Right ventricle myocardium superior (tissue), 1 donor: Measurements from ENCODE around the gene SEC61A2. TPM values are rescaled to one million over a fixed set of nuclear protein-coding genes. Genes with fewer than 3 reads are reported as not detected.
"Not testable (repeated sequence)": the region's sequence is repeated elsewhere in the genome, so short reads cannot be mapped to it uniquely, and the experiment has no call there.

ENCODE experiments used
- ATAC-seq: fragments of 200-7000 bp; cut with Tn5 transposase; one replicate; pipeline ENCODE4 v1.9.1; 2020; ENCODE audit warnings: mild to moderate bottlenecking; ENCODE audit not compliant: poor library complexity
- DNase-seq: peaks from one replicate; pipeline ENCODE4 v3.0.0-alpha.2; 2020
- intact Hi-C: fragments of 100-400 bp; cut with DNase I; formaldehyde crosslinking; loops from one replicate; pipeline ENCODE4 v1.11.2; 2022
- total RNA-seq: library from RNA; stranded (reverse); fragmentation: NEBNext Ultra II Directional; extraction: Animal tissue kit (Norgen Biotek cat#: 25700); gene quantifications from one replicate; pipeline ENCODE4 v1.2.1, GENCODE V29; 2021
- donor health status: DM: no; HTN: yes; CAD: no; lungs with severe emphysema.

SEC61A2 gene
- total RNA-seq, 1 donor from 2014 or later = 9.7 TPM

DNA sequence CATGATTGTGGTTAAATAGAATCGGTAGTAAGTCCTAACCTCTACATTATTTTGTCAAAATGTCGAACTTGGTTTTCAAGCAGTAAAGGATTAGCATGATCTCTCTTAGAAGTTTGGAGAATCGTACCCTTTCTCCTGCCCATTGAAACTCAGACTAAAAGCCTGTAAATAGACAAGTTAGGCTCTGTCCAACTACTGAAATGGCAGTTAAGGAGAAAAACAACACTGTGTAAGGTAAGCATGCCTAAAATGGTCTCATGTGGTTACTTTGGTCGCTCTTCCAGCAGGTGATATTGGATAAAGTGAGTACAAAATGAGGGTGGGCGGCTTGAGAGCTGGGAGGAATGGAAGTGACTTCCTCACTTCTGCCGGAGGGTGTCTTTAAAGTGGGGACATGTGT is 25.0 kb downstream of the SEC61A2 start:
- ATAC-seq = no peak
- intact Hi-C loops = no loop called here
- no peak for DNase-seq

DNA sequence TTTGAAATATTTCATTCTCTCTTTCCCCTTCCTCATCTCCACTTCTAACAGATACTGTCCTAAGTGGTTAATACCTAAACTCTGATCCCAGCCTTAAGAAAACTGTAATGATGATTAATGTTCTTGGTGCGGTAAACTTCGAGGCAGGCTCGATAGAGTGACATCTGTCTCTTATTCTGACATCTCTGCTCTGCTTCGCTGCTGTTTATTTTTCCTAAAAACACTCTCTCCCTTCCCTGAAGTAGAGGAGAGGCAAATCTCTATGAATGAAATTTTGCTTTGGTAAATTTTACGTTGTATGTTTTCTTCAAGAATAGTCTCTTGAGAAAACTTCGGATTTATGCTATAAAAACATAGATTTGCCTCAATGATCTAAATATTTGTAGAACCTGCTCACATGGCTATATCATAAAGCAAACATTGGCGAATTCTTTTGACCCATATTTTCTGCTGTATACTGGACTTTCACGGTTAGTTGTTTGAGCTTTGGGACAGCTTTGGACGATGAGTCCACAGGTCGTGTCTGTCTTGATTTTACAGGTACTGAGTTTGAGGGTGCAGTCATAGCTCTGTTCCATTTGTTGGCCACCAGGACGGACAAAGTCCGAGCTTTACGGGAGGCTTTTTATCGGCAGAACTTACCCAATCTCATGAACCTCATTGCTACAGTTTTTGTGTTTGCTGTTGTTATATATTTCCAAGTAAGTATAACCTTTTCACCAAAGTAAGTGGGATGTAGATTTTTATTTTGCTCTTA is 27.1 kb downstream of the SEC61A2 start:
- ATAC-seq (no peak), DNase-seq (no peak)
- intact Hi-C loops = no loop called here

DNA sequence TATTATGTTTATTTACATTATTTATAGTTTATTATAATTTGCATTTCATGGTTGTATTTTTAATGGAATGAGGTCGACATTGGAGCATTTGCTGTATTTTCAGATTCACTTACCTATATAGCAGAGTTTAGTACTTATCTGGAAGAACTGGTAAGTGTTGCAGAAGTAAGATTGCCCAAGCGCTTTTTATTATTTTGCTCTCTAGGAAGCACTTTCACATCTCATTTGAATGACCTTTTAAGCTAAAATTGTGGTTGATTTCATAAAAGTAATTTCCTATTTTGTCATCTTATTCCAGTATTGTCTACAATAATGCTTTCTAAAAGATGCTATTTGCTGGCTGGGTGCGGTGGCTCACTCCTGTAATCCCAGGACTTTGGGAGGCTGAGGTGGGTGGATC is 28.6 kb downstream of the SEC61A2 start:
- ATAC-seq = no peak
- DNase-seq = no peak
- intact Hi-C loops = no loop called here

DNA sequence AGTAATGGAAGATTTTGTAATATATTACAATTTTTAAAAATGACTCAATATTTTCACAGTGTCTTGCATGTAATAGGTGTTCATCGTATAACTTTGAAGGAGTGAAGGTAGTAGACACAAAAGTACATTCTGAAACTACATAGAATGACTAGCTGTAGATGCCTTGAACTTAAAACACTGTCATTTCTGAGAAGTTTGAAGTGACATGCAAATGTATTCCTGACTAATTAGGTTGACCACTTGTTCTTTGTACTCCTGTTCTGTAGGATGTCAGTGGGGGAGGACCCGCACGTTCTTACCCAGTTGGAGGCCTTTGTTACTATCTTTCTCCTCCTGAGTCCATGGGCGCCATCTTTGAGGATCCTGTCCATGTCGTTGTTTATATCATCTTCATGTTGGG is 31.2 kb downstream of the SEC61A2 start:
- ATAC-seq (no peak), DNase-seq (no peak)
- intact Hi-C loops = no loop called here

DNA sequence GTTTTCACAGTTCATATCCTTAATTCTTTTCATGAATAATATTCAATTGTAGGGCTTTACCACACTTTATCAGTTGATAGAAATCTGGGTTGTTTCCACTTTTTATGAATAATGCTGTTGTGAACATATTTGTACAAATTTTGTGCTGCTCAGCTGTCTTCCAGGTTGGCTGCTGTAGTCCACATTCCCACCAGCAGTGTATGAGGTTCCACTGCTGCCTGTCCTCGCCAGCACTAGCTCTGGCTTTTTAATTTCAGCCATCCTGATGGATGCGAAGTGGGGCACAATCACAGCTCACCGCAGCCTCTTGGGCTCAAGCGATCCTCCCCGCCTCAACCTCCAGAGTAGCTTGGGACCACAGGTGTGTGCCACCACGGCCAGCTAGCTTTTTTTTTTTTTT is 33.5 kb downstream of the SEC61A2 start:
- DNase-seq (no peak), ATAC-seq (no peak)
- intact Hi-C loops = no loop called here

DNA sequence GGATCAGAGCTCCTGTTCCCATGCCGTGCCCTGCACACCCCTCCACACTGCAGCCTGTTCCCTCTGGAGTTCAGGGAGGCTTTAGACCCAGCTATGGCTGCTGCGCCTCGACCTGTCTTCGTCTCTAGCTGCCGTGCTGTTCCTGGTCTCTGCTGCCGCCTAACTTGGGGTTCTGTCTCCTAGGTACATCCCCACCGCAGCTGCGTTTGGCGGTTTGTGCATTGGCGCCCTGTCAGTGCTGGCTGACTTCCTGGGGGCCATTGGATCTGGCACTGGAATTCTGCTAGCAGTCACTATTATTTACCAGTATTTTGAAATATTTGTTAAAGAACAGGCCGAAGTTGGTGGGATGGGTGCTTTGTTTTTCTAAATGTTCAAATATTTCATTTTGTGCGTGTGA is 34.6 kb downstream of the SEC61A2 start:
- DNase-seq = no peak
- ATAC-seq = no peak
- intact Hi-C loops = no loop called here

DNA sequence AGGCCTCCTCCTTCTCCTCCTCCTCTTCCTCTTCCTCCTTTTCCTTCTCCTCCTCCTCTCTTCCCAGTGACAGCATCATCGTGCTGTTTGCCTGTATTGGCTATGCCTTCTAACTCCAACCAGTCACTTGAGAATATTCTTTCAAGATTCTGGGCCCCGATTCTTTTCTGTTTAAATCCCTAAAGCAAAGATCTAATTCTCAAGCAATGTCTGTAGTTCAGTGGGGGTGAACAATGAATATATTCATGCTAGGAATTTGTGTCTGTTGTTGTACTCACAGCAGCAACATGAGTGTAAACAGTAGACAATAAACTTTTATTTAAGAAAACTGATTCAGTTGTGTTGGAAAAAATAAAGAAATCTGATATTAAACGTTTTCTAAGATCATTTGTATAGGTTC is 35.6 kb downstream of the SEC61A2 start:
- DNase-seq (no peak), ATAC-seq (no peak)
- intact Hi-C loops = no loop called here

DNA sequence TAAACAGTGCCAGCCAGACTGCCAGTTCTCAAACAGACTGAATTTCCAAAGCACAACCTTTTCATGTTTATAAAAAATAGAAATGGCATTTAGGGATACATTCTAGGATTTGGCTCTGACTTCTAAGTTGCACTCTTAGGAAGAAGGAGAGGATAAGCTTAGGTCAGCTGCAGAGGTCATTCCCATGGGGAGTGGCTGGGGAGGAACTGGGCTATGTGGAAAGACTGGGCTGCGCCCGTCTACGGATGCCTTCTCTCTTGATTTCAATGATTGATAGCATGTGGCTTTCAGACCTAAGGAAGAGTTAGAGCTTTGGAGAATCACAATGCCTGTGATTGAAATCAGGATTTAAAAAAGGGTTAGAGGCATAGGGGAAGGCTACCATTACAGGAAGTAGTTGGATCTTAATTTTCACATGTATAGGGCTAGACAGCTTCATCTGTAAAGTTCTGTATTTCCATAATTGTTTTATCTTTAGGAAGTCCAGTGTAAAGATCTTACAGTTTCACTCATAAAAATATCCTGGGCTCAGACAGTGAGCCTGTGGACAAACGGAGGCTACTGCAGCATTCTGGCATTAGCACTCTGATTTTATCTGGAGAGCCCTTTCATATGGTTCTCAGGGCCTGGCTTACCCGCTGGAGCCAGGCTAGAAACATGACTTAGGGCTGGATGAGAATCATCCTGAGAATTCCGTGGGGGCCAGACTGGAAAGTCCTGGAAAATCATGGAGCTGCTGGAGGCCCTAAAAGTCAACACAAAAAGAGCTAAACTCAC is 36.7 kb downstream of the SEC61A2 start:
- intact Hi-C loops = no loop called here
- DNase-seq (no peak), ATAC-seq (no peak)

DNA sequence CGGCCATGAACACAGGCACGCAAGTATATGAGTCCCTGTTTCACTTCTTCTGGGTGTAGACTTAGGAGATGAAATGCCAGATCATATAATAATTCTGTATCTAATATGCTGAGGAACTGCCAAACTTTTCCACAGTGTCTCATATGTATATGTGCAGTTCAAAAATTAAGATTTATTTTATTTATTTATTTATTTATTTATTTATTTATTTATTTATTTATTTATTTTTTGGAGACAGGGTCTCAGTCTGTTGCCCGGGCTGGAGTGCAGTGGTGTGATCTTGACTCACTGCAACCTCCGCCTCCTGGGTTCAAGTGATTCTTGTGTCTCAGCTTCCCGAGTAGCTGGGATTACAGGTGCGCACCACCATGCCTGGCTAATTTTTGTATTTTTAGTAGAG is 42.0 kb downstream of the SEC61A2 start:
- intact Hi-C loops, DNase-seq, ATAC-seq: not testable (repeated sequence)

DNA sequence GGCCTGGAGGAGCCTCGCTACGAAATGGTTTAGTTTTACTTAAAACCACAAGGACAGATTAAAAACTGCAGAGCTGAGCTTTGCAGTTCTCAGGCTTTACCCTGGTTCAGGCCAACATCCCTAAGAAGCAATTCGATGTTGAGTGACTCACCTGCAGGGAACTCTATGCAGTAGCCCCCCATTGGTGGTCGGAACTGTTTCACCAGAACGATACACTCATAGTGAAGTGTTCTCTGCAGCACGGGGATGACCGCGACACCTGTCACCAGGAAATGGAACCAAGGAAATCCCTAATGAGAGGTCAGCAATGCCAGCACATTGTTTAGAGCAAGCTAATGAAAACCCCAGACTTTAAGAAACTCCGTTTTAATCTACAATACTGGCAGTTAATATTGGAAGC is 48.2 kb downstream of the SEC61A2 start:
- no peak for ATAC-seq

DNA sequence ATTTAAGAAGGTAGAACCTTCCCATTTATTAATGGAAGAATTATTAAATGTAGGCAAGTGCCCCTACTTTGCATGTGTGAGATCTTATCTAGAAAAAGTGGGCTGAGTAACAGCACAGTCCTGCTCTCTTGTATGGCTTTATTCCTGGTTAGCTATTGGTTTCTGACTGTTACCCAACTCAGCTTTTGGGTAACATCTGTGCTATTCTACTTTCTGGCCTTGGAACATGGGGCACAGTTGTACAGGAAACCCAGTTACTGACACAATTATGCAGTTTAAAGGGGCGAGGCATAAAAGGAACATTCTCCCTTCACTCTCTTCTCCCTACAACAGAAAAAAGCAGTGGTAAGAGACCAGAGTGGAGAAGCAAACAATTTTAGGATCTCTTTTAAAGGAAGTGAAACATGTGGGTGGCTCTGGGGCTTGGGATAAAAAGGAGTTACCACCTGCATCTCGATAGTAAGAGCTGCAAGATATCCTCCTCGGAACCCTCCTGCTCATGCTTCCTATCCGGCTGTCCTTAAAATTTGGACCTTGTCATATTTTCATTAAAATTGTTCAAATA is 50.2 kb downstream of the SEC61A2 start:
- intact Hi-C loops = no loop called here
- ATAC-seq = no peak
- no peak for DNase-seq

More for the DNA sequence above, 48.2 kb downstream of the SEC61A2 start:
- DNase-seq = no peak
- intact Hi-C loops = no loop called here

DNA sequence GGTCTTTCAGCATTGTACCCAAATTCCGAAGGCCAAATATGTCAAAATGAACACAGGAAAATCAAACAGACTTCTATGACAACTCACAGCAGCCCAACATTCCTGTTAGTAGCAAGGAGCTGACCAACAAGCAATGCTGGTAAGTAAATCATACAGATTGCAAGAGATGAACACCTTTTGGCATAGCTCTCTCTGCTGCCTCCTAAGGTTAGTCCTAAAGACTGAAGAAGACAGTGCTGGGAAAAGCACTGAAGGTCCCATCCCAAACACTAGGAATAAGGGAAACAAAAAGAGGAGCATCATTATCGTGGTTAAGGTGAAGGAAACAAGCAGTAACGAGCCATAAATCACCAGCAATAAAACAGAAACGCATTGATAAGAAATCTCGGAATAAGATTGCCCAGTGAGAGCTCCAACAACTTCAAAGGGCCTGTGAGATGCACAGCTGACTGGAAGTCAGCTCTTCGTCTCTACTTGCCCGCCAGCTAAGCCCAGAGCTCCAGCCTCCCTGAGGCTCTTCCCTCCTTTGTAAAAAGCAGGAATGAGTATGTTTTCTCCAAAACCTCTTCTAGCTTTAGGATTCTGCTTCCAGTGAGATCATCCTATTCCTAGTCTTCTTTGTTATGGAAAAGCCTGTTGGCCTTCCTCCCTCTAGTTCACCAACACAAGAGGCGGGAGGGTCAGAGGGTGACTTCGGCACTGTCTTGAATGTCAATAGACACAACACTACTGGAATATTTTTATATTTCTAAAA is 50.9 kb downstream of the SEC61A2 start:
- DNase-seq (no peak), ATAC-seq (no peak)
- intact Hi-C loops = no loop called here

DNA sequence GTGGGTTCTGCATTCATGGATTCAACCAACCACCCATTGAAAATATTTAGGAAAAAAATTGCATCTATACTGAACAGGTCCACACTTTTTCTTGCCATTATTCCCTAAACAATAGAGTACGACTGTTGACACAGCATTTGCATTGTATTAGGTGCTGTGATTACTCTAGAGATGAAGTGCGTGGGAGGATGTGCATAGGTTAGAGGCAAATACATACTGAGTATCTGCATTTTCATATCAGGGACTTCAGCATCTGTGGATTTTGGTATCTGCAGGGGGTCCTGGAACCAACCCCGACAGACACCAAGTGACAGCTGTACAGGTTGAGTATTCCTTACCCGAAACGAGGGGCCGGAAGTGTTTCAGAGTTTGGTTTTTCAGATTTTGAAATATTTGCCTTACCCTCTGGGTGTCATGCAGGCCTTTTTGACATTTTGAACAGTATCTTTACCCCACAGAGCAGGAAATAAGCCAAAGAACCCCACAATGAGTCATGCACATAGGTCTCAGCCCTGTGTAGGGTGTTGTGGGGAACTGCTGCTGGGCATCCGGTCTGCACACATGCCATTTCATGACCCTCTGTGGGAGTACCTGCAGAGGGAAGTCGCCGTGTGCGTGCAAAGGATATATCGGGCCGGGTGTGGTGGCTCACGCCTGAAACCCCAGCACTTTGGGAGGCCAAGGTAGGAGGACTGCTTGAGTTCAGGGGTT is 51.7 kb downstream of the SEC61A2 start:
- DNase-seq (no peak), ATAC-seq (no peak)
- intact Hi-C loops = no loop called here

DNA sequence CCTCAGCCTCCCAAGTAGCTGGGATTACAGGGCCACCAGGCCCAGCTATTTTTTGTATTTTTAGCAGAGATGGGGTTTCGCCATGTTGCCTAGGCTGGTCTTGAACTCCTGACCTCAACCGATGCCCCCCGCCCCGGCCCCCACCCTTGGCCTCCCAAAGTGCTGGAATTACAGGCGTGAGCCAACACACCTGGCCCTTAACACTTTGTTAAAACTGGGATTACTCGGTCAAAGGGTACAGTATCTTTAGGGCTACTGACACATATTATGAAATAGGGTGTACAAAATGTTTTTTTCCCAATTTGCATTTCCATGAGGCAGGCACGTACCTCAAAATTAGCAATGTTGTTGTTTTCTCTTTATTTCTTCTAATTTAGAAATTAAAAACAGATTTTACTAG is 54.7 kb downstream of the SEC61A2 start:
- intact Hi-C loops = no loop called here
- ATAC-seq (no peak), DNase-seq (no peak)

DNA sequence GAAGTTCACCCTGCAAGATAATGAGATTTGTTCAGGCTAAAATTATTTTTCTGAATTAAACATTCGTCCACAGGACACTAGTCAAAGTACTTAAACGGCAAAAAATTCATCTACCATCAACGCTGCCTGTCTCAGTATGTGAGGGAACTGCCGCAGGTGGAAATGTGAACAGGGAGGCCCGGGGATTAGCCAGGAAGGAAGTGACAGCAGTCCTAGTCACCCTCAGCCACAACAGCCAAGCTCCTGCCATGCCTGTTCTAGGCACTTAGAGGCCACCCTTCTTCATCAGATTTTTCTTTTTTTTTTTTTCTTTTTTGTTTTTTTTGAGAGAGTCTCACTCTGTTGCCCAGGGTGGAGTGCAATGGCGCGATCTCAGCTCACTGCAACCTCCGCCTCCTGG is 56.8 kb downstream of the SEC61A2 start:
- ATAC-seq (no peak), DNase-seq (no peak)
- intact Hi-C loops = no loop called here

DNA sequence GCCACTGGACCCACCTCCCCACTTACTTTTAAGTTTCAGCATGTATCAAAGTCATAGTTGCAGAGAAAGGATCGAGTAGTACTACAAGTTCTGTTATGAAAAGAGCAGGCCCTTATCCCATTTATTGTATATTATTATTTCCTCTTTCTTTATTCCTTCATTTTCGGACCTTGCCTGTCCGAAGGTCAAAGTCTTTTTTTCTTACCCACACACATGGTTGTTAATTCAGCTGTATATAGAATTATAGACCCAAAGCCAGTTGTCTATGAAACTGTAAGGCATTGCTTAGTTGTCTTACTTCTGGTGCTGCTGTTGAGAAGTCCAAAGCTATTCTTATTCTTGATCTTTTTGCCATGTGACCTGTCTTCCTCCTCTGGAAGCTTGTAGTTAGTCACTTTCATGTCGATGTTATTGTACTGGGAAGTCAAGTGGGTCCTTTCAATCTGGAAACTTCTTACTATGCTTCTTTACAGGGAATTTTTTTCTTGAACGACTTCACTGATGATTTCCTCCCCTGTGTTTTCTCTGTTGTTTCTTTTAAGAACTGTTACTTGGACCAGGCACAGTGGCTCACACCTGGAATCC is 57.9 kb downstream of the SEC61A2 start:
- DNase-seq = no peak
- intact Hi-C loops = no loop called here
- ATAC-seq = no peak

DNA sequence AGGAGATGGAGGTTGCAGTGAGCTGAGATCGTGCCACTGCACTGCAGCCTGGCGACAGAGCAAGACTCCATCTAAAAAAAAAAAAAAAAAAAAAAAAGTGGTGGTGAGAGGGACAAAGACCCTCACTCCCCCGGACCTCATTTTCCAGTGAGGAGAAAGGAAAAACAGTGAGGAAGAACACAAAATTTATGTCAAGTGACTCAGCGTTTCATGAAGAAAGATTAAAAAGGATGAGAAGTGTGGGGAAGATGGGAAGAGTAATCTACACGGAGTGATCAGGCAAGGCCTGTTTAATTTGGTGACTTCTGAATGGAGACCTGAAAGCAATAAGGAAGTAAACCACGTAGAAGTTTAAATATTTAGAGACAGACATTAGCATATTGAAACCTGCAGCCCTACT is 59.2 kb downstream of the SEC61A2 start:
- DNase-seq (no peak), ATAC-seq (no peak)
- intact Hi-C loops = no loop called here

DNA sequence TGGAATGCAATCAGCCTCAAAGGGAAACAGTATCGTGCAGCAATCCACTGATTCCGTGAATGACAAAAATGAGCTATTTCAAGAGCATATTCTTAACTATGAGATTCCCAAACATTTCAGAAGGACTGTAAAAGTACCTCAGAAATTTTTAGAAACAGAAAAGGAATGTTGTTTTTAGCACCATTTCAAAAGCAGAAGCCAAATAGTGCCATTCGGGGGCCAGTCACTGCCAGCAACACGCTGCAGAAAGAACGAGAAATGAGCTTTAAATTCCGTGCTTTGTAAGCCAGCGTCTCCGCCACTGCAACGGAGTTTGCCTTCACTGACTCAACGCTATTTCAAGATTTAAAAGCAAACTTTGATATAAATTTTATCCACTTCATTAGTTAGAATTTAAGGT is 59.9 kb downstream of the SEC61A2 start:
- no peak for DNase-seq
- no peak for ATAC-seq
- intact Hi-C loops = no loop called here
